Peyer's patch (tissue), 4 donors: ENCODE measurements around the gene RNF222. TPM values are rescaled to one million over a fixed set of nuclear protein-coding genes. Genes with fewer than 3 reads are reported as not detected.

Experiments used
- DNase-seq, 3 donors: peaks; one replicate each; pipeline ENCODE4 v3.0.0-alpha.2; 2017 to 2019
- H3K27ac ChIP-seq, 4 donors: fragments of 200-600 bp; sonication (generic); one replicate each; pipeline ENCODE4 v1.5.1; 2016 to 2019
- H3K27me3 ChIP-seq, 2 donors: fragments of 200-600 bp; sonication (generic); one replicate each; pipeline ENCODE4 v1.5.1; 2019
- H3K36me3 ChIP-seq, 3 donors: fragments of 200-600 bp; sonication (generic); one replicate each; pipeline ENCODE4 v1.5.1; 2016 to 2019
- H3K4me1 ChIP-seq, 4 donors: fragments of 200-600 bp; sonication (generic); one replicate each; pipeline ENCODE4 v1.5.1; 2016 to 2019
- H3K4me3 ChIP-seq, 4 donors: fragments of 200-600 bp; sonication (generic); 1 replicate in 3 of 4; 2 replicates in 1 of 4; pipeline ENCODE4 v1.5.1; 2016 to 2019; ENCODE audit warnings: mild to moderate bottlenecking in 1 of 4
- H3K9me3 ChIP-seq, 4 donors: fragments of 200-600 bp; sonication (generic); one replicate each; pipeline ENCODE4 v1.5.1; 2016 to 2019; ENCODE audit warnings: mild to moderate bottlenecking in 1 of 4
- CTCF ChIP-seq, 6 experiments: fragments of 450-650 bp in 4 of 6; fragments of 200-600 bp in 2 of 6; sonication (generic) in 1 of 6; IDR thresholded peaks; one replicate each; pipeline ENCODE4 v1.5.1; 2017 to 2019; ENCODE audit warnings: antibody characterized with exemption in 6 of 6, mild to moderate bottlenecking in 3 of 6, moderate library complexity in 1 of 6
- POLR2A ChIP-seq, 2 donors: fragments of 450-650 bp; IDR thresholded peaks; one replicate each; pipeline ENCODE4 v1.5.1; 2017; ENCODE audit warnings: antibody characterized with exemption in 2 of 2, mild to moderate bottlenecking in 2 of 2, moderate library complexity in 2 of 2
- total RNA-seq, 4 donors: library from RNA; depleted of rRNA; stranded (reverse); fragments of >200 nt; gene quantifications; one replicate each; pipeline ENCODE4 v1.1.0, GENCODE V29; 2016

RNF222 gene
- total RNA-seq: not detected

GRCh38 chr17:8397636-8398035, at the start of gene RNF222:
TSS of gene RNF222 (minus strand) at chr17:8397827. CDS start at chr17:8393461, 4,366 bp downstream.
- no peak for DNase-seq
- H3K4me3 ChIP-seq: no peak within 1 kb of the TSS
- H3K27ac ChIP-seq: no peak within 1 kb of the TSS
- H3K9me3 ChIP-seq: no peaks in the 10 kb centered on the region
- no peaks in the 10 kb centered on the region for H3K4me1 ChIP-seq
- no peaks in the 10 kb centered on the region for H3K27me3 ChIP-seq
- TF ChIP-seq CTCF (IDR thresholded peaks at IDR 0.05) (no peak), POLR2A (IDR thresholded peaks at IDR 0.05) (no peak)
- H3K36me3 ChIP-seq: no peaks in the 10 kb centered on the region

GRCh38 chr17:8445536-8445935, 47.9 kb upstream of the RNF222 start:
- no peak for DNase-seq
- Histone ChIP-seq H3K27ac (no peak overlapping the region), H3K9me3 (no peaks in the 10 kb centered on the region), H3K27me3 (no peaks in the 10 kb centered on the region), H3K4me3 (no peak overlapping the region), H3K36me3 (peaks cover 0 to 62% (median 0%) of the 10 kb centered on the region in 3 donors), H3K4me1 (peaks cover 0 to 2% (median 0%) of the 10 kb centered on the region in 4 donors)
- no peak for TF ChIP-seq POLR2A (IDR thresholded peaks at IDR 0.05)
- no peak for TF ChIP-seq CTCF (IDR thresholded peaks at IDR 0.05)

GRCh38 chr17:8444494-8444893, 46.9 kb upstream of the RNF222 start:
- Histone ChIP-seq H3K36me3 (peaks cover 0 to 59% (median 0%) of the 10 kb centered on the region in 3 donors), H3K4me3 (no peak overlapping the region), H3K4me1 (peaks cover 0 to 2% (median 0%) of the 10 kb centered on the region in 4 donors), H3K9me3 (no peaks in the 10 kb centered on the region), H3K27ac (no peak overlapping the region), H3K27me3 (no peaks in the 10 kb centered on the region)
- no peak for DNase-seq
- no peak for TF ChIP-seq CTCF (IDR thresholded peaks at IDR 0.05)
- TF ChIP-seq POLR2A (IDR thresholded peaks at IDR 0.05): no peak

- H3K36me3 ChIP-seq: peaks cover 0 to 59% (median 0%) of the 10 kb centered on the region in 3 donors
- no peaks in the 10 kb centered on the region for H3K9me3 ChIP-seq
- no peaks in the 10 kb centered on the region for H3K27me3 ChIP-seq
- H3K4me1 ChIP-seq: peaks cover 0 to 2% (median 0%) of the 10 kb centered on the region in 4 donors
- H3K4me3 ChIP-seq: no peak overlapping the region
- no peak for DNase-seq
- no peak overlapping the region for H3K27ac ChIP-seq
- TF ChIP-seq POLR2A (IDR thresholded peaks at IDR 0.05) (no peak), CTCF (IDR thresholded peaks at IDR 0.05) (no peak)
These were observed 46.1 kb upstream of the RNF222 start for GRCh38 chr17:8443756-8444155.

- no peak for TF ChIP-seq POLR2A (IDR thresholded peaks at IDR 0.05)
- Histone ChIP-seq H3K36me3 (peaks cover 0 to 49% (median 0%) of the 10 kb centered on the region in 3 donors), H3K27me3 (no peaks in the 10 kb centered on the region), H3K27ac (no peak overlapping the region), H3K4me1 (peaks cover 0 to 2% (median 0%) of the 10 kb centered on the region in 4 donors), H3K4me3 (no peak overlapping the region), H3K9me3 (no peaks in the 10 kb centered on the region)
- no peak for DNase-seq
These were observed 44.7 kb upstream of the RNF222 start for GRCh38 chr17:8442310-8442709.

GRCh38 chr17:8441690-8442089, 44.1 kb upstream of the RNF222 start:
- Histone ChIP-seq H3K4me1 (peaks cover 0 to 5% (median 1%) of the 10 kb centered on the region in 4 donors), H3K36me3 (peaks cover 0 to 43% (median 0%) of the 10 kb centered on the region in 3 donors), H3K27ac (no peak overlapping the region), H3K4me3 (no peak overlapping the region), H3K27me3 (no peaks in the 10 kb centered on the region), H3K9me3 (no peaks in the 10 kb centered on the region)
- TF ChIP-seq CTCF (IDR thresholded peaks at IDR 0.05): no peak
- TF ChIP-seq POLR2A (IDR thresholded peaks at IDR 0.05): no peak
- no peak for DNase-seq
